Activated CD4-positive, alpha-beta T cell treated with anti-CD3 and anti-CD28 coated beads, Interleukin-2, Interleukin-6, amounts not matched to agents 100 ng/mL and 50 ng/mL, durations not matched to agents 16 hours and 8 hours (primary cell): ENCODE data around the gene COX10.

Experiments used
- DNase-seq: peaks from one replicate; pipeline ENCODE4 v3.0.0-alpha.2; 2020

COX10 gene

DNA sequence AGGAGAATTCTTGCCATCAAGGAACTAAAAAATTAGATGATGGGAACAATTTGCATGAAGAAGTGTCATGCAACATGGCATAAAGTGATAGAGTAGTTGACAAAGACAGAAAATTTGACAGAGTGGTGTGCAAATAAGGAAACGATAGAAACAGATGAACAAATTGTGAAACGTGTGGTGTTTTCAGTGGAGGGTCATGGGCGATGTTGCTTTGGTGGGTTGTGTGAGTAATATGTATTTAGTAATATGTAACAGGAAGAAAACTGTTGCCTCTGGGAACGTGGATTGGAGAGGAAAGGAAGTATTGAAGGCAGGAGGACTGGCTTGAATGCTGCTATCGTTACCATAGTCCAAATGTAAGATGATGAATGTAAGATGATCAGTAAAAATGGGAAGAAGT, 3.6 kb downstream of the COX10 start:
- DNase-seq, result no peak

DNA sequence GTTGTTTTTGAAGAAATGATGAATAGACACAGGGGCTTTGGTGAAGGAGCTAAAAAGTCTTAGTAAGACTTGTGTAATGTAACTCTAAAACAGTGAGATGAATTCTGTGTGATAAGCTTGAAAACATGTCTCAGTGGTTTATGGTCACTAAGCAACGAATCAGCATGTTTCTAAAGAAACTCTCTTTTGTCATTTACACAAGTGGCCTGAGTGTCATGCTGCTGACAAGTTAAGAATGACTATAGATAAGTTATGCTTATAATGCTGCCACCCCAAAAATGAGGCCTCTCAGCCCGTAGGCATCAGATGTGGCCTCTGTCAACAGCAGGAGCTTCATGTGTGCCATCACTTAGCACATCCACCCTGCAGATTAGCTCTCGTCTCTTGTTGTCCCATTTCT, 8.7 kb downstream of the COX10 start:
- DNase-seq, result peak; percentile 17

DNA sequence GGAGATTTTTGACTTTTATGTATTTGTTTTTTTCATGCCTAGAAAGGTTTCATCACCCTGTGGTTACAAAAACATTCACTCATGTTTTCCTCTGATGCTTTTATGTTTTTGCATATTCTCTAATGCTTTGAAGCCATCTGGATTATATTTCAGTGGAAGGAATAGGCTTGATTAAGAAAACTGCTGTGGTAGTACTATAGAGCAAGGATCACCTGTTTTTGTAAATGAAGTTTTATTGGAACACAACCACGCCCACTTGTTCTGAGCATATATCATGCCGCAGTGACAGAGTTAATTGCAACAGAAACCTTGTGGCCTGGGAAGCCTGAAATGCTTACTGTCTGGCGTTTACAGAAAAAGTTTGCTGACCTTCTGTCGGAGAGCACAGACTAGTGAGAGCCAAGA, 11.5 kb downstream of the COX10 start:
- DNase-seq, result no peak

GRCh38 chr17:14082848-14083247, 13.5 kb downstream of the COX10 start:
- DNase-seq, result no peak

GRCh38 chr17:14084955-14085354, 15.7 kb downstream of the COX10 start:
- DNase-seq, result no peak

DNA sequence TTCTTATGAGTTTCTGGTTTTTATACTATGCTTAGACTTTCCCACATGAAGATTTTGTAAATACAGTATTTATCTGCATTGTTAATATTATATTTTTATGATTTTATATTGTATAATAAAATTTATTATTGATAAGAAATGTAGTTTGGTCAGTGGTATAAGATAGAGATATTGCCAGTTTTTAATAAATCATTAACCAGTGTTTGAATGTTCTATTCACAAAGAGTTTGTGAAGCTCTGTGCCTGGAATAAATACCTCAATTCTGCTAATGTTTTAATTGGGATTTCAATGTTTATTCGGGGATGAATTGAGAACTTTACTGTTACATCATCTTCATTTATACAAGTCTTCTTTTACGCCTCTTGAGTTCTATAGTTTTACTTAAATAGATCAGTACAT, 16.9 kb downstream of the COX10 start:
- DNase-seq, result no peak

- DNase-seq, result no peak
Measured at GRCh38 chr17:14089179-14089578, 19.9 kb downstream of the COX10 start.

- DNase-seq, result no peak
Measured at GRCh38 chr17:14091367-14091766, 22.1 kb downstream of the COX10 start.

- DNase-seq, result no peak
Measured at GRCh38 chr17:14092808-14093207, 23.5 kb downstream of the COX10 start.

- DNase-seq, result no peak
Measured at GRCh38 chr17:14094676-14095601, 25.6 kb downstream of the COX10 start.

- no peak for DNase-seq
Measured at GRCh38 chr17:14095631-14096030, 26.3 kb downstream of the COX10 start.

DNA sequence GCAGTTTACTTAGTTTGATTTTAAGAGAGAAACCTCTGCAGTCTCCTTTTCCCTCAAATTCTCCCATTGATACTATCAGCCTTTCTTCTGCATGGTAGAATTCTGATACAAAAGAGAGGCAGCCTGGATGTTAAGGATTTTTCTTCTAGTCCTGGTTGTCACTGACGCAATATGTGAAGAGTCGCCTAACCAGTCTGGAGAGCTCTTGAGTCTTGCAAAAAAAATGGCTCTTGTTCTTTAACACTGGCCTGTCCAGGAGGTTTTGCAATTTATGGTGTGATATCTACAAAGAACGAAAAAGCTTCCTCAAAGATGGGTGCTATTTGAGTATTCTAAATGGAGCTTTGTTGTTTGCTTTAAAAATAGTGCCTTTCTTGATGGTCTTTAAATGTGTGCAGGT, 28.9 kb downstream of the COX10 start:
- DNase-seq, result no peak

DNA sequence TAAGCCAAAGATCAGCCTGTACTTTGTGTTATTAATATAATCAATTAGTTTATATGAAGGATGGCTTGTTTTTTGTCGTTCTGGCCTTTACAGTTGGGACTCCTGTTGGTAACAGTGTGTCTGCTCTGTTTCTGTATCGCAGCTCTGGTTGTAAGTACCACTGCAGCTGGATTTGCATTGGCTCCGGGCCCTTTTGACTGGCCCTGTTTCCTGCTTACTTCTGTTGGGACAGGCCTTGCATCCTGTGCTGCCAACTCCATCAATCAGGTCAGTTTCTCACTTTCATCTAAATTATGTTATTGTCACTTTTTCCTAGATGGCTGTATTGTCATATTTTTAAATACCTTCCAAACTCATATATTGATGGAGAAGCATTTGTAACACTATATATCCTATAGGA, 32.7 kb downstream of the COX10 start:
- no peak for DNase-seq

GRCh38 chr17:14103836-14104235, 34.5 kb downstream of the COX10 start:
- no peak for DNase-seq

DNA sequence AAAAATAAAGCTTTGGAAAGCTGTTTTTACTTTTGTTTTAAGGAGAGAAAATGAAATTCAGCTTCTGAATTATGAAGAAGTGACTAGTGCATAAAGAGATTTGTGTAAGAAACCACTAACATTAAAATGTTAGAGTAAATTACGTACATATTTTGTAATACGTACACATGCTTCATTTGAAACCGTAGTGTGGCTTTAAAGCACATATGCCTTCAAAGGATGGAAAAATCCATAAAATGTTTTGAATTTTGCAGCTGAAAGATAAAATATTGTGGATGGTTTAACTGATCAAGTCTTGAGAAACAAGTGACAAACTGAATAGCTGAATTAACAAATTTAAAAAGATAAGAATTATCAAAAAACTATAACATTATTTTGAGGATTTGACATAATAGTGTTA, 35.4 kb downstream of the COX10 start:
- no peak for DNase-seq

DNA sequence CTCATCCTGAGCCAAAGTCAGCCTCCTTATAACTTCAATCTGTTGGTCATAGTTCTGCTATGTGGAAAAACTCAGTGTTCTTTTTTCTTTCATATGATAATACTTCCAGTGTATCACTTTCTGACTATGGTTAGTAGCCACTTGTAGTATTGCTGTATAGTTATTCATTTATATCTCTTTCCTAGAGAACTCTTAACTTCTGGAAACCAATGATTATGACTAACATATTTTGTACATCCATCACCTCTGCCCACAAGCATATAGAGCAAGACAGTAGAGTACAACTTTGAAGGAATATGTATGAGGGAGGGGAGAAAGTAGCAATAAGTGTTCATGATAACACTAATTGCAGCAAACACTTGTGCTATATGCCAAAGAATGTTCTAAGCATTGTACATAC, 38.6 kb downstream of the COX10 start:
- DNase-seq, result no peak

DNA sequence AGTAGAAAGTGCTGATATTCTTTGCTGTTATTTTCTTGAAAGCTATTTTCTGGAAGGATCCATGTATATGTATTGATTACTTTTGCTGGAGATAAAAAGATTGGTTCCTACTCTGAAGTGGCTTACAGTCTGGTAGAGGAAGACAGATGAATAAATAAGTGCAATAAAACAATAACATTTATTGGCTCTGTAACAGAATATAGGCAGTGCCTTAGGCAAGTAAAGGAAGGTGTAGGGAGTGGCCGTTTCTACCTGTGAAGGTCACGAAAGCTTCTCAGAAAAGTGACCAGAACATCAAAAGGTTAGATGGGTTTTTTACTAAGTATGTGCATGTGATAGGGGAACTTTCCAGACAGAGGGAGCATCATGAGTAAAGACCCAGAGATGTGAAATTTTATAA, 43.1 kb downstream of the COX10 start:
- DNase-seq, result no peak

DNA sequence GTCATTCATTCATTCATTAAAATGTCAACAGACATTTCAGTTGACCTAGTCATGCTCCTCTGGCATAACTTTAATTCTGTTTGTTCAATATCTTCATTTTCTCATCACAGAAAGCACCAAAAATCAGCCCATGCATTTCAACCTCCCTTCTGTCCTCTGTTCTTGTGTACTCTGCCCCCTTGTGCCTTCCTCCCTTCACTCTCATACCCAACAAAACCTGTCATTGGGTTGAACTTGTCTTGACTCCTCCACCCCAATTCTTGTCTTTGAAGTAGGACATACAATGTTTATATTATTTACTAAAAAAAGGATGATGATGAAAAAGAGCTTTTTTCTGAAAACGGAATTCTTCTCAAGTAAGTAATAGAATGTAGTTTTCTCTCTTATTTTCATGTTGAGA, 43.8 kb downstream of the COX10 start:
- no peak for DNase-seq

GRCh38 chr17:14116263-14117024, 47.1 kb downstream of the COX10 start:
- no peak for DNase-seq

- DNase-seq, result peak; percentile 79
Measured at GRCh38 chr17:14118951-14119350, 49.6 kb downstream of the COX10 start.

DNA sequence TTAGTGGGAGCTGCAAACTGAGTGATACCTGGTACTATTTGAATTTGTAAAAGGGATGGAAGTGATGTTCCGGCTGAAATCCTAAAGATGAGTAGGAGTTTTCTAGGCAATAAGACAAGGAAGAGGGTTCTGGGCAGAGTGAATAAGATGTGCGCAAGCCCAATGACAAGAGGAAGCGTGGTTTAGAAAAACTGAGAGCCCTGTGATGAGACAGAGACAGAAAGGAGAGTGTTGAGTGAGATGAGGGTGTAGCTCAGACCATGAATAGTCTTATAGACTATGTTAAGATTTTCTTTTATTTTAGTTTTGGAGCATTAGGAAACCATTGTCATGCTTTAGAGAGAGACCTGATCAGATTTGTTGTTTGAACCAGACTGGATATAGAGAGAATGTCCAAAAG, 50.2 kb downstream of the COX10 start:
- peak; percentile 43 for DNase-seq

- no peak for DNase-seq
Measured at GRCh38 chr17:14121952-14122351, 52.6 kb downstream of the COX10 start.

GRCh38 chr17:14123619-14124278, 54.4 kb downstream of the COX10 start:
- DNase-seq, result no peak

DNA sequence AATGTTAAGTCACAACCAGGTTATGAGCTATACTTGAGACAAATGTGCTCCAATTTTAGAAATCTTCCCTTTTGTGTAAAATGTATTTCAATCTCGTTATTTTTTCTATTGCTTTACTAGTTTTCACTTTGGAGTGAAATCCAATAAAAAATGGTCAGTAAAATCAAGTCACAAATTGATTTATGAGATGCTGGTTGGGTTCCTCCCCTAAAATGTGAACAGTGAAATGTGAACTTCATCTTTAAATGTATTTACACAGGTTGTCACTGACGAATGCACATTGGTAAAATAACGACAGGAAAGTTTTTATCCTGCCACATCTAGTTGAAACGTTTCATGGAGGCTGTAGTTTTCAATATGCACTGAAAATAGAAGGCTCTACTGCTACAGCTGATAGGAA, 55.5 kb downstream of the COX10 start:
- no peak for DNase-seq
